GM06990 (cell line): ENCODE data around the gene MRTFB.

Experiments
- DNase-seq: peaks from one replicate; pipeline ENCODE4 v3.0.0-alpha.2; 2011; ENCODE audit not compliant: insufficient read length; ENCODE audit errors: extremely low read depth
- H3K27me3 ChIP-seq: replicated peaks from 2 replicates; pipeline ENCODE4 v1.6.0; 2011; ENCODE audit warnings: low read length; ENCODE audit not compliant: control insufficient read depth, insufficient read depth
- H3K36me3 ChIP-seq: 2 replicates; pipeline ENCODE4 v1.5.1; 2011; ENCODE audit warnings: low read length; ENCODE audit not compliant: control insufficient read depth, insufficient read depth
- H3K4me3 ChIP-seq: replicated peaks from 2 replicates; pipeline ENCODE4 v1.5.1; 2011; ENCODE audit warnings: low read depth, mild to moderate bottlenecking, control low read depth, low read length
- CTCF ChIP-seq: IDR thresholded peaks from 2 replicates; pipeline ENCODE4 v1.5.1; 2011; ENCODE audit warnings: low read length, control low read depth, mild to moderate bottlenecking, inconsistent platforms; ENCODE audit not compliant: insufficient read depth, poor library complexity, severe bottlenecking

The MRTFB gene

GRCh38 chr16:14061732-14062259, 9.3 kb upstream of the MRTFB start:
- Histone ChIP-seq H3K36me3 (no peaks in the 10 kb centered on the region), H3K27me3 (no peaks in the 10 kb centered on the region; the same call in 1 of the 2 replicates), H3K4me3 (no peak overlapping the region)
- TF ChIP-seq CTCF = no peak
- DNase-seq = no peak

GRCh38 chr16:14062261-14062660, 8.9 kb upstream of the MRTFB start:
- no peaks in the 10 kb centered on the region for H3K27me3 ChIP-seq
- TF ChIP-seq CTCF = no peak
- H3K4me3 ChIP-seq = no peak overlapping the region
- no peak for DNase-seq
- no peaks in the 10 kb centered on the region for H3K36me3 ChIP-seq

GRCh38 chr16:14063618-14064581, 7.2 kb upstream of the MRTFB start:
- DNase-seq = no peak
- no peaks in the 10 kb centered on the region for H3K27me3 ChIP-seq
- H3K4me3 ChIP-seq = no peak overlapping the region
- no peak for TF ChIP-seq CTCF
- no peaks in the 10 kb centered on the region for H3K36me3 ChIP-seq

GRCh38 chr16:14069818-14070217, 1.3 kb upstream of the MRTFB start:
- H3K36me3 ChIP-seq = no peaks in the 10 kb centered on the region
- no peaks in the 10 kb centered on the region for H3K27me3 ChIP-seq
- no peak for DNase-seq
- no peak overlapping the region for H3K4me3 ChIP-seq
- TF ChIP-seq CTCF = no peak

GRCh38 chr16:14070555-14070876, 603 bp upstream of the MRTFB start:
- no peaks in the 10 kb centered on the region for H3K27me3 ChIP-seq
- no peak for TF ChIP-seq CTCF
- DNase-seq = peak; percentile 5
- H3K36me3 ChIP-seq = no peaks in the 10 kb centered on the region; the same call in 1 of the 2 replicates
- peak overlapping the region; percentile 90 for H3K4me3 ChIP-seq
